HG02943 (cell line): ENCODE data around the gene KRT4.
"Not testable (repeated sequence)": the region's sequence is repeated elsewhere in the genome, so short reads cannot be mapped to it uniquely, and the experiment has no call there.

Experiments used
- ATAC-seq: cut with Tn5 transposase; IDR thresholded peaks from one replicate; pipeline ENCODE4 v1.9.1; 2021; ENCODE audit warnings: mild to moderate bottlenecking, low read depth, moderate library complexity; ENCODE audit not compliant: unreplicated experiment

The KRT4 gene

DNA sequence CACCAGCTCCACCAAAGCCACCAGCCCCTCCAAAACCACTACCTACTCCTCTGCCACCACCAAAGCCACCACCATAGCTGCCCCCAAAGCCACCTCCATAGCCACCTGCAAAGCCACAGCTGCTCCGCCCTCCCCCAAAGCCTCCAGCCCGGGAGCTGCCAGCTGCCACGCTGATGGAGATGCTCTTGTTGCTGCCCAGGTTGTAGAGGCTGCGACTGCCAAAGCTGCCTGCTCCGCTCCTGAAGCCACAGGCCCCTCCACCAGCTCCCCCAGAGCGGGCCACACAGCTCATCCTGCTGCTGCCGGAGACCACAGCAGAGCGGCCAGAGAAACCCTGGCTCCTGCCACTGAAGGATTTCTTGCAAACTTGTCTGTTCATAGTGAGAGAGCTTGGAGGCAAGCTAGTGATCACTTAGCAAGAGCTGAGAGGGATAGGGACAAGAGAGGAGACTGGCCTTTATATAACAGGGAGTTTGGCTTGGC, 37.0 kb downstream of the KRT4 start, which contains the start of gene KRT76:
Gene KRT76 (minus strand): TSS at position 433 of the 483 bp plus-strand sequence. CDS start 54 bp downstream, at position 379.
- ATAC-seq = no peak

DNA sequence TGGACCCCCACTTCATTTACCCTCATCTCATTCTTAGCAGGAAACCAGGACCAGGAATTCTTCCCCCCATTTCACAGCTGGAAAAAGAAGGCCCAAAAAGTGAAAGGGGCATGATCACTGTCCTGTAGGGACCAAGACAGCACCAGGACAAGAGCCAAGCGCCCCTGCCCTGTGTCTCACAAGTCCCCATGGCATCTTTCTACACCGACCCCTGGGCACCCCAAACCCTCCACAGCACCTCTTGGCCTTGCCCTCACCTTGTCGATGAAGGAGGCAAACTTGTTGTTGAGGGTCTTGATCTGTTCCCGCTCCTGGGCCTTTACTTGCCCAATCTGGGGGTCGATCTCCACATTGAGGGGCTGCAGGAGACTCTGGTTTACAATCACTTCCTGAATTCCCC, 37.5 kb downstream of the KRT4 start:
- ATAC-seq = no peak

DNA sequence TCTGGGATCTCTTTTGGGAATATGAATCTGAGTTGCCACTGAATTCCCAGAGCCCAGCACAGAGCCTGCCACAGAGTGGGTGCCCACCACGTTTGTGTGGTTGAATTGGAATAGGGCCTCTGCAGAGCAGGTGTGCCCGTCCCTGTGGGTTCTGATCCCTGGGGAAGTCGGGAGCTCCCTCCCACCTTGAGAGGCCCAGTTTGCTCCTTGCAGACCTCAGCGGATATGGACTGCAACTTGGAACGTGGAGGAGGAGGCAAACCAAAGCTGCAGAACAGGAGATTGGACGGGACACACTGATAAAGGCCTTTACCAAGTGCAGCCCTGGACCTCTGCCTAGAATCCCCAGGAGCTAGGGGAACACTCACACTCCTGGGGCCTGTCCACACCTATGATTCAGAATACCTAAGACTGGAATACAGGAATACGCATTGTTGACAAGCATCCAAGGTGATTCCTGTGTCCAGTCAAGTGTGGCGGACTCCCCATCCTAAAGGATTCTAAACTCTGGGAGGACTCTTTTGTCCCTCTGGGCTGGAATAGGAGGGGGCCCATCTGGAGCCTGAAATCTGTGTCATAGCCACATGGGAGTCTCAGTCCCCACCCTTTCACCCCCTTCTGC, 39.2 kb downstream of the KRT4 start:
- no peak for ATAC-seq

GRCh38 chr12:52772772-52773171, 41.1 kb downstream of the KRT4 start:
- ATAC-seq = no peak

DNA sequence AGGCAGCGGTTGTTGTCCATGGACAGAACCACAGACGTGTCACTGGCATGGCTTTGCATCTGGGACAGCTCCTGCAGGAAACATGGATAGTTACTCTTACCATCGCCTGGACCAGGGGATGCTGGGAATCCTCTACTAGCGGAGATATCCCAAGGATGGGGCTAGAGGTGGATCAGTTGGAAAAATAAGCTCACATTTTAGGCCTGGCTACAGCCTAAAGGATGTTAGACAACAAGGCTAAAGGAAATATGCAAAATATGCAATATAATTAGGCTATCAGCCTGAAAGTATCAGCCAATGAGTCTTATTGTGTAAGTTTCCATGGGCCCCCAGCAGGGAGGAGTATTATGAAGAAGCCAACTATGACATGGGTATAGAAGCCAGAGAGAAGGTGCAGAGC, 41.7 kb downstream of the KRT4 start:
- ATAC-seq = no peak

DNA sequence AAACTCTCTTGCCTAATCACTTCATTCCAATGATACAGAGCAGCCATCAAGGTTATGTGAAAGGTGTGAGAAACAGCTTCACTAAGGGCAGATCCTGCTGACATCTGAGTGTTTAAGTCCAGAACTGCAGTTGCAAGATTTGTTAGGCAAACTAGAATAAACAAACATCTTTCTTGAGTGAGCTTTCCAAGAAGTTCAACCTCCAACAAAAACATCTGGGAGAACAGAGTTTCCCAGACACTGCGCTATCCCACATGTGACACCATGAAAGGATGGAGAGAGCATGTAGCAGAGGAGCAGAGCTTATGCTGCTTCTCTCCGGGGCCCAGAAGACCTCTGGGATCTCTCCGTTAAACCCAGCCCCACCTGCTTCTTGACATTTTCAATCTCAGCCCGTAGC, 42.4 kb downstream of the KRT4 start:
- no peak for ATAC-seq

GRCh38 chr12:52771088-52771487, 42.8 kb downstream of the KRT4 start:
- no peak for ATAC-seq

DNA sequence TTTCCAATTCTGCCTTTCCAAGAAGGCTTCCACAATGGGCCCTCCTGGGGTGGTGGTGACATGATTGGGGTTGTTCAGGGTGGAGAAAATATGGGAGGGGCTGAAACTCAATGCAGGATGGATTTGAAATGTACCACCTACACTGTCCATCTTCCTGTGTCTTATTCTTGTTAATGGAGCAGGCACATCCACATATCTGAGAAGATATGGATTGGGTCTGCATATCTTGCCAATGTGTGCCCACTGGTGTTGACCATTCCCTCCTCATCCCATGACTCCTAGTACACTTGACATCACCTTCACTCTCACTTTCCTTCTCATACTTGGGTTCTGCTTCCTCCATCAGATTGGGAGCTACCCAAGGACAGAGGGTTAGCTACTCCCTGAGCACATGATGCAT, 44.0 kb downstream of the KRT4 start:
- no peak for ATAC-seq

- no peak for ATAC-seq
These were observed 44.6 kb downstream of the KRT4 start for GRCh38 chr12:52769354-52769753.

DNA sequence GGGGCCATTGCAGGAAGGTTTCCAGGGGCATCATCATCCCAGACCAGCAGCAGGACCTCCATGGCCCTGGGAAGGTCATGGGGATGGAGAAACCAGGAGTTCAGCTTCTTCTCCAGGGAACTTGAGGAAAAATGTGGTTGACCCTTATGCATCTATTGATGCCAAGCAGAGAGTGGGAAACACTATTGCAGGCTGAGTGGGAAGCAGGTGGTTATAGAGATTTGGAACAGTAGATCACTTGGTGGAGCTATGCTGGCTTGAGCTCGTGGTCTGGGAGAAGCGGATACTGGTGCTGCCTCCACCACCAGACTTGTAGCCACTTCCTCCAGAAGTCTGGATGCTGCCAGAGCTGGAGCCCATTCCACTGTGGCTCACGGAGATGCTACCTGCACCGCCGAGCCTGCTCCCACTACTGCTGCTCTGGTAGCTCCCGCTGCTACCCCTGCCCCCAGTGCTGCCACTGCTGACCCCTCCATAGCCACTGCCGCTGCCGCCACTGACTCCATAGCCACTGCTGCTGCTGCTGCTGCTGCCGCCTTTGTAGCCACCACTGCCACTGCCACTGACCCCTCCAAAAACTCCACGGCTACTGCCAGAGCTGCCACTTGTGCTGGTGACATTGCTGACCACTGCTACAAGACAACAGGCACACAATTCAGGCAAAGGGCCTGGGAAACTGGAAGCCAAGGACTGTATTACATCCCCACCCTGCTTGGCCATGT, 45.3 kb downstream of the KRT4 start:
- no peak for ATAC-seq

DNA sequence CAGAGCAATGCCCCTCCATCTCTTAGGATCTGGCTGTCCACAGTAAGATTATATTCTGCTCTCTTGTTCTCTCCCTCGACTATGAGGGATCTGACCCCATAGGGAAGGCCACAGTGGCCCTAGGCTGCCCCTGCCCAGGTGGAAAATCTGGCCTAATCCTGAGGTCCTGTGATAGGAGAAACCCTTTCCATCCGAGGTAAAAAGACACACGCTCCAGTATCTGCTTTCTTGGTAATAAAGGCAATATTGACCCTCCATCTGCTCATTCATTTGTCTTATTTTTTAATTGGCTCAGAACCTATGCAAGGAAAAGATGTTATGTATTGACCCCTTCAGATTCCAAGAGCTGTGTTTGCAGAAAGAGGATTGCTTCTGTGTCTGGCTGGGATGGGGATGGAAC, 46.5 kb downstream of the KRT4 start:
- ATAC-seq = no peak

DNA sequence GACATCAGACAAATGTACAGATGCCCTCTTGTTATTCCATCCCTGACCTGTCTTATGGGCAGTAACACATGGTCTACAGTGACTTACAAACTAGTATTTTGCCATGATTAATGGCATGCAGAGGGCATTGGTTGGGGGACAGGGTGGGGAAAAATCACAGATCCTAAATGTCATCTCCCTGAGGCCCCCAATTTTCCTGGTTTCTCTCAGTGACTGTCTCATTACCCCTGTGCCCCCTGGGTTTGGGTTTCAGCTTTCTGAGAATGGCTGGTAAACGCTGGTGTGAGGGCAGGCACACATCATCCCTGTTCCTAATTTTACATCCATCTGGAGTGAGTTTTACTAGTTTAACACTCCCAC, 46.9 kb downstream of the KRT4 start:
- ATAC-seq = no peak

GRCh38 chr12:52766351-52767019, 47.4 kb downstream of the KRT4 start:
- no peak for ATAC-seq

- no peak for ATAC-seq
These were observed 48.2 kb downstream of the KRT4 start for GRCh38 chr12:52765702-52766101.

GRCh38 chr12:52763991-52764390, 49.9 kb downstream of the KRT4 start:
- no peak for ATAC-seq

DNA sequence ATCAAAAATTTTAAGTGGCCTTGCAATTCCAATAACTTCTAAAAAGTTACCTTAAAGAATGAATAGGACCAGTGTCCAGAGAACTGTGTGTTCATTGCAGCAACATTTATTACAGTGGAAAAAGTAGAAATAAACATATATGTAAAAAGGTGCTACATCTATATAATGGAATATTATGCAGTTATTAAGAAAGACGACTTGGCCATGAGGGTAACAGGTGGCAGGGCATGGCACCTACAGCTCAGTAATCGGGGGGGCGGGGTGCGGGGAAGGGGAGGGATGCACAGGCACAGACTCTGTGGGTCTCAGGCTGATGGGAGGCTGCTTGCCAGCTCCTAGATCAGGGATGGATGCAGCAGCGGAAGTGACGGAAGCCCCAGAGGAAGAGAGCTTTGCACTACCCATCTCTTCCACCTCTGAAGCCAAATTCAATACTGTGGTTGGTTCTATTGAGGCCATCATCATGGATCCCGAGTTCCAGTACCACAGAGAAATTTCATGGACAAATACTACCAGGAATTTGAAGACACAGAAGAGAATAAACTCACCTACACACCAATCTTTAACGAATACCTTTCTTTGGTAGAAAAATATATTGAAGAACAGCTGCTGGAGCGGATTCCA, 50.8 kb downstream of the KRT4 start:
- no peak for ATAC-seq

DNA sequence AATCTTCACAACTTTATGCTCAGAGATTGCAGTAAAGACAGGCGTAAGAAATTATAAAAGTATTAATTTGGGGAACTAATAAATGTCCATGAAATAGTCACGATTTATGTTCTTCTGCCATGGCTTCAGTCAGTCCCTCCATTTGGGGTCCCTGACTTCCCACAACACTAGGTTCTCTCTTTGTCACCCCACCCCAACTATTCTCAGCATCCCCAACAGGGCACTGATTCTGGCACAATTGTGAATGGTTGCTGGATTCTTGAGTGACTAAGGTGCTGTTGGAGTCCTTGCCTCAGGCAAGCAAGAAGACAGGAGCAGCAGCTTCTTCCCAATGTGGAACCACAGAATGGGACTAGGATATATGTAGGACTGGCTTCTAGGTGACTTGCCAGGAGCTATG, 52.1 kb downstream of the KRT4 start:
- no peak for ATAC-seq

DNA sequence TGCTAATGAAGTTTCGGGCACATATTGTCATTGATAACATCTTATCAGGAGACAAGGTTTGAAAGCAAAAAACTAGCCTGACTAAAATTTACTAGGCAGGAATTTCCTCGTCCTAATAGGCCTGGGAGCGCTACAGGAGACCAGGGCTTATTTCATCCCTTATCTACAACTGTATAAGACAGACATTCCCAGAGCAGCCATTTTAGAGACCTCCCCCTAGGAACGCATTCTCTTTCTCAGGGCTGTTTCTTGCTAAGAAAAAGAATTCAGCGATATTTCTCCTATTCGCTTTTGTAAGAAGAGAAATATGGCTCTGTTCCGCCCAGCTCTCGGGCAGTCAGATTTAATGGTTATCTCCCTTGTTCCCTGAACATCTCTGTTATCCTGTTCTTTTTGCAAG, 52.7 kb downstream of the KRT4 start:
- not testable (repeated sequence) for ATAC-seq

DNA sequence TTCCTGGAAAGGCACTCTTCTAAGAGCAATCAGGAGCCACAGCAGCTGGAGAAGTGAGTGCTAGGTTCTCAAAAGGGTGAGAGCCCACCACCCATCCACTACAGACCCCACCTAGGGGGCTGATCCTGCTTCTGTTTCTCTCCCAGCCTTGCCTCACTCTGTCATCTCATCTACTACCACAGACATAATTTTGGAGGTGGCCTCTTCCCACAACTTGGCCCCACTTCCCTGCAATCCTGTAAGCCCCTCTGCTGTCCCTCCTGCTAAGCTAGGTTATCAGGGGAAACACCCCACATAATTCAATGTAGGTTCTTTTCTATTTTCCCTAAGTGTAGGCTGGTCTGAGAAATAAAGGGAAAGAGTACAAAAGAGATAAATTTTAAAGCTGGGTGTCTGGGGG, 53.3 kb downstream of the KRT4 start:
- ATAC-seq = no peak

- no peak for ATAC-seq
These were observed 54.2 kb downstream of the KRT4 start for GRCh38 chr12:52759695-52760094.

DNA sequence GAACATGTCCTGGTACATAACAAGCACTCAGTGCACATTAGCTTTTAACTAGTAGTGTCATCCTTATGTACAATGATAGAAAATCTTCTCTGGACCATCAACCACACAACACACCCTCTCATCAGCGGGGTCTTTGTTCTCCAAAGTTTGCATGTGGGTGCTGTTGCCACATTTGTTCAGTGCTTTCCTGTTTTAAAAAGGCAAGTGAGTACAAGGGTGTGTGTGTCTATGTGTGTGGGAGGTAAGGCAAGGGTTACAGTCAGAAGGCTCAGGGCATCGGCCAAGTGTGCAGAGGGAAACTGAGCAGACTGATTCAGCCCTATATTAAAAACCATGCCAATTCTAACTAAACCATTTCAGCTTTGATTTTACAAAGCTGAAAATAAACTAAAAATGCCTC, 54.7 kb downstream of the KRT4 start:
- ATAC-seq = no peak
